Type B pancreatic cell (in vitro differentiated cells): ENCODE data around the gene KRT25. TPM values are rescaled to one million over a fixed set of nuclear protein-coding genes. Genes with fewer than 3 reads are reported as not detected.

Experiments used
- DNase-seq: peaks from one replicate; pipeline ENCODE4 v3.0.0; 2021; ENCODE audit warnings: mixed read lengths; ENCODE audit not compliant: unreplicated experiment; ENCODE audit errors: extremely low spot score
- H3K27ac Mint-ChIP-seq: 2 replicates; pipeline ENCODE4 v1.8.0; 2021; ENCODE audit warnings: mild to moderate bottlenecking, mixed read lengths
- H3K27me3 Mint-ChIP-seq: 2 replicates; pipeline ENCODE4 v1.8.0; 2021; ENCODE audit warnings: mixed read lengths
- H3K36me3 Mint-ChIP-seq: 2 replicates; pipeline ENCODE4 v1.8.0; 2021; ENCODE audit warnings: mixed read lengths
- H3K4me1 Mint-ChIP-seq: one replicate; pipeline ENCODE4 v1.8.0; 2021; ENCODE audit warnings: mixed read lengths; ENCODE audit not compliant: unreplicated experiment
- H3K4me3 Mint-ChIP-seq: 2 replicates; pipeline ENCODE4 v1.8.0; 2021; ENCODE audit warnings: mild to moderate bottlenecking, mixed read lengths
- H3K9me3 Mint-ChIP-seq: 2 replicates; pipeline ENCODE4 v1.8.0; 2021; ENCODE audit warnings: mixed read lengths
- total RNA-seq: library from RNA; stranded (reverse); gene quantifications from 2 replicates; pipeline ENCODE4 v1.2.1, GENCODE V29; 2021; ENCODE audit warnings: low replicate concordance
- TF ChIP-seq, protein P1 (sequence below): fragments of 200-600 bp; sonication (generic); conservative IDR thresholded peaks from 2 replicates; pipeline ENCODE4 v1.5.0; 2021; ENCODE audit warnings: antibody characterized with exemption, mild to moderate bottlenecking

The KRT25 gene
- total RNA-seq, 1 donor from 2014 or later, result not detected

DNA sequence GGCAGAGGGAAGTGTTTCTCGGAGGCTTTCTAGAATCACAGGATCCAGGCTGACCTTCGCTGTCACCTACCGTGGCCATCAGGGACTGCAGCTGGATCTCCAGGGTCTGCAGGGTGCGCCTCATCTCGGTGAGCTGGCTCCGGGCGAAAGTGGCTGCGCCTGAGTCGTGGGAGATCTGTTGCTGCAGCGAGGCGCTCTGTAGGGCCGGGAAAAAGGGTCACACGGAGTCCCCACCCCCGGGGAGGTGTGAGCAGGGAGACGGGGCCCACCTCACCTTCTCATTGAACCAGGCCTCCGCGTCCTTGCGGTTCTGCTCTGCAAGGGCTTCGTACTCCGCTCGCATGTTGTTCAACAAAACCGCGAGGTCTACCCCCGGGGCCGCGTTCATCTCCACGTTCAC is 41.7 kb upstream of the KRT25 start:
- no peak for DNase-seq
- Mint-ChIP-seq H3K4me1 (no peaks in the 10 kb centered on the region), H3K36me3 (no peaks in the 10 kb centered on the region), H3K27me3 (peaks cover 27% of the 10 kb centered on the region), H3K27ac (no peak overlapping the region), H3K9me3 (no peaks in the 10 kb centered on the region), H3K4me3 (no peak overlapping the region)
- TF ChIP-seq, protein P1, sequence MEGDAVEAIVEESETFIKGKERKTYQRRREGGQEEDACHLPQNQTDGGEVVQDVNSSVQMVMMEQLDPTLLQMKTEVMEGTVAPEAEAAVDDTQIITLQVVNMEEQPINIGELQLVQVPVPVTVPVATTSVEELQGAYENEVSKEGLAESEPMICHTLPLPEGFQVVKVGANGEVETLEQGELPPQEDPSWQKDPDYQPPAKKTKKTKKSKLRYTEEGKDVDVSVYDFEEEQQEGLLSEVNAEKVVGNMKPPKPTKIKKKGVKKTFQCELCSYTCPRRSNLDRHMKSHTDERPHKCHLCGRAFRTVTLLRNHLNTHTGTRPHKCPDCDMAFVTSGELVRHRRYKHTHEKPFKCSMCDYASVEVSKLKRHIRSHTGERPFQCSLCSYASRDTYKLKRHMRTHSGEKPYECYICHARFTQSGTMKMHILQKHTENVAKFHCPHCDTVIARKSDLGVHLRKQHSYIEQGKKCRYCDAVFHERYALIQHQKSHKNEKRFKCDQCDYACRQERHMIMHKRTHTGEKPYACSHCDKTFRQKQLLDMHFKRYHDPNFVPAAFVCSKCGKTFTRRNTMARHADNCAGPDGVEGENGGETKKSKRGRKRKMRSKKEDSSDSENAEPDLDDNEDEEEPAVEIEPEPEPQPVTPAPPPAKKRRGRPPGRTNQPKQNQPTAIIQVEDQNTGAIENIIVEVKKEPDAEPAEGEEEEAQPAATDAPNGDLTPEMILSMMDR, result no peak

DNA sequence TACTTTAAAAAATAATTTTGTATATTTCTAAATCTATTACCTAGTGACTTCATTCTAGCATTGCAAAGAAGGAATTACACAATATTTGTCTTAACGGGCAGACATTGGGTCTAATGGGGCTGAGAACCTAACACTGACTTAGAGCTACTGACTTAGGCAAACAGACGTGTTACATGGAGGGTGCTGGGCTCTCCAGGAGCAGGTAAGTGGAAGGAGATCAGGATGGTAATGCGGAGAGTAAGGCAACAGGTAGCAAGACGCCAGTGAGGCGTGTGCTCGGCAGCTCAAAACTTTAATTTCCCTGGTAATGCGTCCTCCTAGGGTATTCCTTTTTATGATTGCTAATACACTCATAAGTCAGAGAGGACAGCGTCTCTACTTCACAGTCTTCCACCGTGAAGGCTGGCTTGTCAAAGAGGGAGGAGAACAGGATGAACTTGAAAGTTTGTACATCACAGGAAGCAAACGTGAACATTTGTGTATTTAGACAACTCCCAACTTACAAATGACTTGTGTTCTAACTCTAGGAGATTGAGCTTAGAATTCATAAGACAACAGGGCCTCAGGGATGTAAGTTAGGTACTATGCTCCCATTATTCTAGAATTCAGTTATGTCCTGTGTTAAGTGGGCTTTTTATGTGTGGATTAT is 40.0 kb upstream of the KRT25 start:
- Mint-ChIP-seq H3K27me3 (peaks cover 27% of the 10 kb centered on the region), H3K36me3 (no peaks in the 10 kb centered on the region)

DNA sequence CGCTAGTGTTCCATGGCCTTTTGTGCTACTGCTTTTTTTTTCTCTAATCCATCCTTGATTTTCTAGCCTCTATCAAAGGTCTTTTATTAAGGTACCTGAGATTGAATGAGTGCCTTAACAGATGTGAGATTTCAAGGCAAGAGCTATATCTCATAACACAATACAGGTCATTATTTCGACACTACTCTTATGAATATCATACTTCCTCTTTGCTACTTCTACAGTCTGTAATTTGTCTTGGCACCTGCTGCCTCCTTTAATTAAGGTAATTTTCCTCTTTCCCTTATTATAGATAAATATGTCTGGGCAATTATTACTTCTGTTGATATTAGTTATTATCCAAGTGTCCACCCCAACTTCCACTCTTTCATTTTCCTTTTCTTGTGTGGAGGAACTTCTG is 39.3 kb upstream of the KRT25 start:
- H3K27me3 Mint-ChIP-seq, result peaks cover 25% of the 10 kb centered on the region
- H3K27ac Mint-ChIP-seq, result no peak overlapping the region
- no peak overlapping the region for H3K4me3 Mint-ChIP-seq
- H3K36me3 Mint-ChIP-seq, result no peaks in the 10 kb centered on the region
- no peaks in the 10 kb centered on the region for H3K9me3 Mint-ChIP-seq
- TF ChIP-seq, protein P1, result no peak
- DNase-seq, result no peak
- H3K4me1 Mint-ChIP-seq, result no peaks in the 10 kb centered on the region

More for the DNA sequence above, 40.0 kb upstream of the KRT25 start:
- Mint-ChIP-seq H3K27ac (peak overlapping the region; percentile 80), H3K9me3 (no peaks in the 10 kb centered on the region), H3K4me1 (no peaks in the 10 kb centered on the region), H3K4me3 (no peak overlapping the region)
- TF ChIP-seq, protein P1, result no peak
- DNase-seq, result no peak

DNA sequence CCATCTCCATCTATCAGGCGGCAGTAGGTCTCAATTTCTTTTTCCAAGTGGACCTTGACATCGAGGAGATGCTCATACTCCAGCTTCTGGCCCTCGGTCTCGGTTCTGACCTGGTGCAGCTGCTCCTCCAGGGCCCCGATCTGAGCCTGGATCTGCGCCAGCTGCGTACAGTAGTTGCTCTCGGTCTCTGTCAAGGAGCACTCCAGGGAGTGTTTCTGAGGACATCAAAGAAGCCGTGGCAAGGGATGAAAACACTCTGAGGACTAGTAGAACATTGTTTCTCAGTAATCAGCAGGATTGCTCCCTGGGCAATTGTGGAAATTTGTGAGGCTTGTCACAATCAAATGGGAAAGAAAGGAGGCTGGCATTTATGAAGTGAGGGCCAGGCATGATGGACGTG is 38.7 kb upstream of the KRT25 start:
- peaks cover 21% of the 10 kb centered on the region for H3K27me3 Mint-ChIP-seq
- no peak overlapping the region for H3K4me3 Mint-ChIP-seq
- DNase-seq, result no peak
- no peaks in the 10 kb centered on the region for H3K4me1 Mint-ChIP-seq
- no peaks in the 10 kb centered on the region for H3K9me3 Mint-ChIP-seq
- no peak overlapping the region for H3K27ac Mint-ChIP-seq
- TF ChIP-seq, protein P1, result no peak
- H3K36me3 Mint-ChIP-seq, result no peaks in the 10 kb centered on the region

DNA sequence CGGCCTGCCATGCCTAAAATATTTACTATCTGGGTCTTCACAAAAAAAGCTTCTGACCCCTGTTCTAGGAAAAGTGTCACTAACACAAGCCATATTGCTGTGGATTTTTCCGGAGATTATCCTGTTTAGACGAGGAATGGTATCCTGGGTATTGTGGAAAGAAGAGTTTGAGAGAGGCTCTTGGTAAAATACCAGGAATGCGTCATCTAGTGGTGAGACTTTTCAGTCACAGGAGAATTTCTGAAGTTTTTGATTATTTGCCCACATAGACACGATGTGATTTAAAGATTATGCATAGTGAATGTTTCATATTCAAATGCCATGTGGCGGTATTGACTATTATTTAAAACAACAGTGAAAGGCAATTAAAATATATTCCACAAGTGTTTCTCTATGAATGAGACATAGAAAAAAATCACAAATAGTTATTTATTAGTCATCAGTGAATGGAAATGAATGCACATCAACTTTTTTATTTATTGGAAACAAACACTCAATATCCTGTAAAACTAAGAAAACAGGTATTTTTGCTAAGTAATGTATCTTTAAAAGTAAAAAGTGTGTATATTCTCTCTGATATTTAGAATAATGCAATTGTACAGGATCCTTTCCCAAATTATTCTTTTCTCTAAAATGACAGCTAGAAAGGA is 36.8 kb upstream of the KRT25 start:
- Mint-ChIP-seq H3K9me3 (no peaks in the 10 kb centered on the region), H3K4me1 (no peaks in the 10 kb centered on the region), H3K4me3 (no peak overlapping the region), H3K36me3 (no peaks in the 10 kb centered on the region), H3K27me3 (peaks cover 18% of the 10 kb centered on the region), H3K27ac (no peak overlapping the region)
- TF ChIP-seq, protein P1, result peak; percentile 76
- no peak for DNase-seq
